Left kidney (tissue), 2 donors: ENCODE data around the gene HADHA. TPM values are rescaled to one million over a fixed set of nuclear protein-coding genes. Genes with fewer than 3 reads are reported as not detected.

Experiments used
- DNase-seq: peaks from one replicate; pipeline ENCODE4 v3.0.0-alpha.2; 2013
- polyA plus RNA-seq: library from polyadenylated mRNA; unstranded; fragments of 120-200 nt; gene quantifications from one replicate; pipeline ENCODE4 v1.2.1, GENCODE V29; 2013; ENCODE audit not compliant: insufficient read length

The HADHA gene
- polyA plus RNA-seq, 1 donor: 234 TPM

DNA sequence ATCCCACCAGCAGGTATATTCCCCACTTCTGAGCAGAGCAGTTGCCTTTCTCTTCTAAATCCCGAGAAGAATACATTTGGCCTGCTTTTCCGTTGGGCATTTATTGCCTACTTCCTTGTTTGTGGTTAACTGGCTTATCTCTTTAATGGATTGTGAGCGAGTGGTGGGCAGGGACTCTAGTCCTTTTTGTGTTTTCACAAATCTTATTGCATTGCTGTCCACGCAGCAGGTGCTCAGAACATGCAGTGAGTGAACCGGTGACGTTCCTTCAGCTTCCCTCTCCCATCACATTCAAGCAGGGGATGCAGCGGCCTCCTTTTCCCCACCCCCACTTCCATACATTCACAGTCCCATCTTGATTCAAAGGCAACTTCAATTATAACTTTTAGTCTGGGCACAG, 100.4 kb downstream of the HADHA start:
- no peak for DNase-seq

DNA sequence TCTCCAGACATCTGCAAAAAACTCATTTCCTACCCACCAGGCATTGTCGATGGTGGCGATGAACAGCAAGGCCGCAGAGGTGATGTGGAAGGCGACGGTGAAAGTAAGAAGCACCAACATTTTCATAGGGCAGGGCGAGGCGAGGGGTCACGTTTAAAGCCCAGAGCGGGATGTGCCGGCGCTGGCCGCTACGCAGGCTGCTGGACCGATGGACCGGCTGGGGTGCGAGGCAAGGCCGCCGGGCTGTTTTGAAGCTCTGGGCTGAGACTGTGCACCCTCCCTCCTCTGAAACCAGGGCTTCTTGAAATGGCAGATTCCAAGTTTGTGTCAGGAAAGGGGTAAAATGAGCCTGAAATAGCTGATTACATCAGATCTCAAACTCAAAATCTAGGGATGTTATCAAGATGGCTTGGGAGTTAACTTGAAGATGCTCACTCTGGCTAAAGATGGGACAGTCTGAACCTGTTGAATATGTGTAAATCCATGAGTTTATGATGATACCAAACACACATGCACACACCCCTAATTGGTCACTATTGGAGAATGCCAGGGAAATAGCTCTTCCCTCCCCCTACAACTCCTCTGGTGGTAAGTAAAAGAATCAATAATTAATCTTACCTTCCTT, 103.2 kb downstream of the HADHA start:
- DNase-seq: no peak

Other genes with a start within 250 kb of the HADHA start
- 157 TPM for gene RAB10, start 210.5 kb downstream of the HADHA start, polyA plus RNA-seq
- gene GAREM2, start 71.5 kb downstream of the HADHA start, polyA plus RNA-seq: 6.7 TPM
- 184 TPM for gene HADHB, start 307 bp upstream of the HADHA start, polyA plus RNA-seq
- gene SELENOI, start 101.5 kb upstream of the HADHA start, polyA plus RNA-seq: 27.6 TPM
- gene ADGRF3, start 102.2 kb upstream of the HADHA start, polyA plus RNA-seq: 2.5 TPM
- gene DRC1, start 157.3 kb upstream of the HADHA start, polyA plus RNA-seq: 3.4 TPM
- 0.23 TPM for gene OTOF, start 233.5 kb upstream of the HADHA start, polyA plus RNA-seq